GM20431 (cell line): ENCODE measurements around the gene NEBL.

Experiments
- in situ Hi-C: fragments of 300-500 bp; cut with MseI, MboI; formaldehyde crosslinking; loops from one replicate; pipeline ENCODE4 v1.15.0; 2020; ENCODE audit warnings: low sequenced_read_pairs; ENCODE audit not compliant: unreplicated experiment

The NEBL gene

DNA sequence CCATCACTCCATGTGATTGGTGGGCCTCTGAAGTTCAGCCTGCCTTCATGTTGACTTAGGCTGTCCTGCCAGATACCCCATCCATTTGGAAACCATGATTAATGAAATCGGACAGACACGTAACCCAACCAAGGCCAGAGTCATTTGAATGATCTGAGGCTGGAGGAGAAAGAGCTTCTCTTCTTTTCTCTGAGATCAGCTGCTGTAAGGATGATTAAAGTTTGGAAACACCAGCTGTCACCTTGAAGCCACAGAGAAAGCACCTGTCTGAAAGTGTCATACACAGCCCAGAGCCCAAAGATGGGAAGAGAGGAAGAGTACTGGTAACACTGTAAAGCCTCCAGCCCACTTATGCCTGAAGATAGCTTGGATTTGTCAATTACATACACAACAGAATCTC, 22.9 kb downstream of the NEBL start:
- in situ Hi-C loops, result no loop called here

DNA sequence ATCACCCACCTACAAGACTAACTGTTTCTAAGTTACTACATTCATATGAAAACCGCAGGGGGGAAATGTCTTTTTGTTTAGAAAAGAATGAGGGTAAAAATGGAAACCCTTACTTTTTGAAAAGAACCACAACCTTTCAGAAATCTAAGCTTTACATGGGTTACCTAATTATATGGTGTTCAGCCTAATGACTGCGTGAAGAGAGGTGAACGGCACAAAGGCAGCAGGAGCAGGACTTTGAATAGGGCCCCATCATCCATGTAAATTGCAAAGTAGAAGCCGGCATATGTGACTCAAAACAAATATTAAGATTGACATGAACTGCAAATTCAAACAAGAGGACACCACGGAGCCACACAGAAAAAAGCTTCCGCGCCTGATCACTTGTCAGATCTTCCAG, 25.1 kb downstream of the NEBL start:
- in situ Hi-C loops, result no loop called here

DNA sequence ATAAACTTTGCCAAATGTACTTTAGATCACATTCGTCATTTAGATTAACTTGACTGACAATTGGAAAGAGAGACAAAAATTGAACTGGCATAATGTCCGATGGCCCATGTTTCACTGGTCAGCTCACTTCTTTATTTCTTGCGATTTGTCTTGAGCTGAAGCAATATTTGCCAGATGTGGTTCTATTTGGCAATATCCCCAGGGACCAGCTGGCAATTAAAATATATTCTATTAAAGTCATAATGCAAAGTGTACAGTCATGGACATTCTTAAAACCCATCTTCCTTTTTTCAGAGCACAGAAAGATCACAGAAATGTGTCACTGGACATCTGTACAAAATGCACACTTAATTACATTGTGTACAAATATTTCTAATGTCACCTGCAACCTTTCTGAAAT, 26.3 kb downstream of the NEBL start:
- in situ Hi-C loops, result no loop called here

DNA sequence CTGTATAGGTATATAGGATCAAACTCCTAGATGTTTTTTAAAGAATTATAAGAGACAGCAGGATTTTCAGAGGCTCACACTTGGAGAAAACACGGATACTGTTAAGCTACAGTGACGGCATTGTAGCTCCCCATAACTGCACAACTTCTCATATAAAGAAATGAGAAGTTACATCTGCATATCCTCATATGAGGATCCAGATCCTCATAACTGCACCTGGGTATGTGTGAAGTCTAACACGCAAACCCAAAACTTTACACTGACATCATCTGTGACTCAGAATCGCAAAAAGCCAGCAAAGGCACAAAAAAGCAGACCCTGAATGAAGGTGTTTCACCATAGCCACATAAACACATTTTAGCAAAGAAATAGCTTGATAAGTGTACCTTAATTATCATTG, 34.1 kb downstream of the NEBL start:
- in situ Hi-C loops, result no loop called here

DNA sequence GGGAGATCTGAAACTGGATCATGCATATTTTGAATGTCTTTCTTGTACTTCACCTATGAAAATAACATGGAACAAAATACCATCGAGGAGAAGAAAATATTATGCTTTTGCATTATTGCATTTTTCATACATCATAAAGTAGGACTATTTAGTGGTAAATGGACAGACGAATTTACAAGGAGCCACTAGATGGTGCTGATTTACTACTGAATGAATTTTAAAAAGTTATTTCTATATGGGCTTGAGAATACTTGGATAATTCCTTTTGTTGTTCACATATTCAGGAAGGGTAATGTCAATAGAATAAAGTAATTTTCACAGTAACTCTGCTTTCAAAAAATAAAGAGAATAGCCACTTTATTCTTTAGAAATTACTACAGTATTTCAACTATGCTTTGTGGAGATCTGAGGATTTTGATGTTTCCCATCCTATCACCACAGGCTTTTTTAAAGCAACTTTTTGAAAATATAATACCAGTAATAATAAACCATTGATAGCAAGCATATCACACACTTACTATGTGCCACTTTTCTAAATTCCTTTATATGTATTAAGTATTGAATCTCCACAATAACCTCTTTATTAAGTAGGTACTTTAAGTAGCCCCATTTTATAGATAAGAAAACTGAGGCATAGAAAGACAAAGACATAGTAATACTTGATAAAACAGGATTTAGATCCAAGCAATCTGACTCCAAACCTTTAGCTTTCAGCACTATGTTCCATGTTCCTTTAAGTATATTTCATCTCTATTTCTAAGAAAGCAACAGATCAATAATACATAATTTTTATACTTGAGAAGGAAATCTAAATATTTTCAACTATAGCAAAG, 38.6 kb downstream of the NEBL start:
- in situ Hi-C loops, result no loop called here

DNA sequence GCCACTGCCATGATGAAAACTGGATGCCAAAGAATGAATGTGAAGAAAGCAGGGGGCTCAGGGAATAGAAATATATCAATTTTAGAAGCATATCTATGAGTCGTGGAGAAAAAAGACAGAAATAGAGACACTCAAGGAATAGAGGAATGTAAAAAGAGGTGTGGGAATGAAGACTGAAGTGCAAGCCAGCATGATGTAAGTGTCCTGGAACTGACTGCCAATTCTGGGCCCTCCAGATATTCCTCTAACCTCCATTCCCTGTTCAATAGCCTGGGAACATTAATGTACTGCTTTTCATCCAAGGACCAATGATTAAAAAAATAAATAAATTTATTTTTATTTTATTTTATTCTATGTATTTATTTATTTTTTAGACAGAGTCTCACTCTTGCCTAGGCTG, 40.6 kb downstream of the NEBL start:
- in situ Hi-C loops, result no loop called here

DNA sequence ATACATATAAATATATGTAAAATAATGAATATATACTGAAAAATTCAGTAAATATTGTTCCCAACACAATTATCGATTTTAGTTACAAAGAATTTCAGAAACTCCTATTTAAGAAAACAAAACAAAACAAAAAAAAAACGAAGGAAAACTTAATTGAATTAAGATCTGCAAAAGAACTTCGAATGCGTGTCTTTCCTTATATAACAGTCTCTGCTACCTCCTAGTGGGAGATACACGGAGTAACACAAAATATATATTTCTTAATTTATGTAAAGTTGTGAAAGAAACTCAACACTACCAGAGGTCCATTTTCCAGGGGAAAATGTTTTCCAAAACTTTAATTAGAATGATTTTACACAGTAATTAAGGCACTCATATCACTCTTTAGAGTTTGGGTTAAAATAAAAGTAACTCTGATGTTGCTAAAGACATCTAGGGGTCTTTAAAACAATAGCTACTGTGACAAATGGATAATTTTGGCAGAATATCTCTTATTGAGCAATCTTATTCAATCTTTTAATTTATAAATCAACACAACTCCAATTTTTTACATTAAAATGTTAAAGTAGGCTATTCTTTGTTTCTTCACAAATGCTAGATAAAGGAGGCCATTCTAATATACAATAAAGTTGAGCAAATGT, 41.6 kb downstream of the NEBL start:
- in situ Hi-C loops, result no loop called here

DNA sequence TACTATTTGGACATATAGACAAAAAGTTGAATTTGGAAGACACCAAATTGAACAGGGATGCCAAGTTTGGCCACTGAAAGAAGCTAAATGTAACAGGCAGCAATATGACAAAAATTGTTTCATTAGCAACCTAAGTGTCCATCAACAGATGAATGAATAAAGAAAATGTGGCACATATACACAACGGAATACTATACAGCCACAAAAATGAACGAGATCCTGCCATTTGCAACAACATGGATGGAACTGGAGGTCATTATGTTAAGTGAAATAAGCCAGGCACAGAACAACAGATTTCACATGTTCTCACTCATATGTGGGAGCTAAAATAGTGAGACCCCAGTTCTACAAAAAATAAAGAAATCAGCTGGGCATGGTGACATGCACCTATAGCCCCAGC, 43.8 kb downstream of the NEBL start:
- in situ Hi-C loops, result no loop called here

DNA sequence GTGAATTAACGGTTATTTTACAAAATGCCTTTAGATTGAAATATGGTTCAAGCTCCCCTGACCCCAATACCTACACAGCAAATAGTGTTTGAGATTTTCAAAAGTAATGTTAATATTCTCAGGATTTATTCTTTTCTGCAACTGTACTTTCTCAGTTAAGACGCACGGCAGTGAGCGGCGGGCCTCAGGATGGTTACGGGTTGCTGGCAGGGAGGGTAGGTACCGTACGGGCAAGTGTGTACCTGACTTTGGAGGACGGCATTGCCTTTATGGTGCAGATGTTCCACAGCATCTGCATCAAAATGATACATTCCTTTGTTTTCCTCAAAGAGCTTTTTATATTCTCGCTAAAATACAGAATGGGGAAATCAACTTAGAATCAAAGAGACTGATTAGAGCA, 44.8 kb downstream of the NEBL start:
- in situ Hi-C loops, result no loop called here

DNA sequence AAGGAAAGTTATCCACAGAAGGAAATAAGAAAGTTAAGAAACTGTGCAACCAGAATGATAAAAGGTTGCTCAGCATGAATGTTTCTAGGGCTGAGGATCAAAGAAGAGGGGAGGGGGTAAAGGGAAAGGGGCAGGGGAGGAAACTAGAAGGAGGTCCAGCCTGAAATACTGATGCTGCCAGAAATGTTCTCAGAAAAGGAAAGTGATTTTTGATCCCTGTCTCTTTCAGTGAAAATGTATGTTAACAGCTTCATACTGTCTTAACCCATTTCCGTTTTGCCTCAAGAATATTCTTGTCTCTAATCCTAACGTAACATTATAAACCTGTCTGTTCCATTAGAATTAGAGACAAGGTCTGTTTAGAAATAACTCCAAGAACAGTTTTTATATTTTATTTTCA, 49.6 kb downstream of the NEBL start:
- in situ Hi-C loops, result no loop called here

DNA sequence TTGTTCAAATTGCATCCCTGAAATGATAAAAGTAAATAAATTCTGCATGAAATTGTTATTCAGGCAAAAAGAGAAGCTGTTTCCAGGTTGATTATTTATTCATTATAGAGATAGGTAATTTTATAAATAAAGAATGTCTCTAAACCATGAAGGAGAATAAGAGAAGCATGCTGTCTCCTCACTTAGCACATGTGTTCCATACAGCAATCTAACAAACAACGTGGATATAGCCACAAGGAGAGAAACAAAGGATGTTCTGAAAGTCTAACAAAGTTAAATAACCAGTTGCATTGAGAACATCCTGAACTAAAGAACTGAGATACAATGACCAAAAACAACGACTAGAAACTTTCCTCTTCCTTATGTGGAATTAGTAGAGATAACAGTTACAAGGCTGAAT, 50.8 kb downstream of the NEBL start:
- in situ Hi-C loops, result no loop called here

DNA sequence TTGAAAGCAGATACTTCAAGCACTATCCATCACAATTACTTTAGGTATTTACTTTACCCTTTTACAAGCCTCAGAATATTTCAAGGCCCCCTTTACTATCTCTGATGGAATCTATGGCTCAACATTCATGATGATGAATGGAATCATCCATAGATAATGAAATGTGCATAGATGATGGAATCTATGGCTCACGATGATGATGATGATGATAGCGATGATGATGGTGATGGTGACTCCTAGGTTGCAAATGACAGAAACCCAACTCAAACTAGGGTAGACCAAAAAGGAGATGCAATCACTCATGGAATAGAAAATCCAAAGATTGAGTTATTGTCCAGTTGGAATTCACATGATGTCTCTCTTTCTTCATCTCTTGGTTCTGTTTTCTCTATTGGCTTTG, 55.7 kb downstream of the NEBL start:
- in situ Hi-C loops, result no loop called here

DNA sequence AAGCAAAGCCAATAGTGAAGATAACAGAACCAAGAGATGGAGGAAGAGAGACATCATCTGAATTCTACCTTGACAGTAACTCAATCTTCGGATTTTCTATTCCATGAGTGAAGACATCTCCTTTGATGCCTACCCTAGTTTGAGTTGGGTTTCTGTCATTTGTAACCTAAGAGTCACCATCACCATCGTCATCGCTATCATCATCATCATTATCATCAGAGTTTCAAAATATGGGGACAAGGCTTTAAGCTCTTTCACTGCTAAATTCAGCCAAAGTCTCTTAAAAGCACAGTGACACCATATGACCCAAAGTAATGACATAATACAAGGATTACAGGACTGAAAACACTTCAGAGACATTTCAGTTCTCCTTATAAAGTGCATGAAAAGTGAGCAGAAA, 57.2 kb downstream of the NEBL start:
- in situ Hi-C loops, result no loop called here

DNA sequence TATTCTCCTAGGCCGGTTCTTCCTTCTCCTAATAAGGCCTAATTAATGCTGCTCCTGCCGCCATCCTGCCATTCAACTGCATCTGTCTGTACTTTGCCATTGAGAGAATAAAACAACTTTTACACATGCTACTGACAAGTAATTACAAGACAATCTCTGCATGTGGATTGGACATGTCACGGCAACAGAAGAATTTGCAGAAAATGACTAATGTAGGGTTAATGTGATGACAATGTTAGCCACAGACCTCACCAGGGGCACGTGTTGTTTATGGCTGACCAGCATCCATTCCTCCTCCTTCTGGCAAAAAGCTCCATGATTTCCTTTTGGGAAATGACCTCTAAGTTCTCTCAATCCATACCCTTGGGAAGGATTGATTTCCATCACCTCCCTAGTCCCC, 58.0 kb downstream of the NEBL start:
- in situ Hi-C loops, result no loop called here

DNA sequence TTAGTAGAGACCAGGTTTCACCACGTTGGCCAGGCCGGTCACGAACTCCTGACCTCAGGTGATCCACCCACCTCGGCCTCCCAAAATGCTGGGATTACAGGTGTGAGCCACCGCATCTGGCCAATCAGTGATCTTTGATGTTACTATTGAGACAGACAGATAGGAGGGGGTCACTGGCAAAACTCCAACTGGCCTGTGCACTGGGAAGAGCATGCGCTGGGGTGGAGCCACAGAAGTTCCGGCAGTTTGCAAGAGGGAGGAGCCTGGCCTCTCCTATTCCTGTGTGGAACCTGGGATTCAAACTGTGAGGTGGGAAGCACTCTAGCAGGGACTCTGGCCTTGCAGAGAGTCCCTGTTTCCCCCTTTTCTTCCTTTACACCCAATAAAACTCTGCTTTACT, 60.7 kb downstream of the NEBL start:
- in situ Hi-C loops, result no loop called here

DNA sequence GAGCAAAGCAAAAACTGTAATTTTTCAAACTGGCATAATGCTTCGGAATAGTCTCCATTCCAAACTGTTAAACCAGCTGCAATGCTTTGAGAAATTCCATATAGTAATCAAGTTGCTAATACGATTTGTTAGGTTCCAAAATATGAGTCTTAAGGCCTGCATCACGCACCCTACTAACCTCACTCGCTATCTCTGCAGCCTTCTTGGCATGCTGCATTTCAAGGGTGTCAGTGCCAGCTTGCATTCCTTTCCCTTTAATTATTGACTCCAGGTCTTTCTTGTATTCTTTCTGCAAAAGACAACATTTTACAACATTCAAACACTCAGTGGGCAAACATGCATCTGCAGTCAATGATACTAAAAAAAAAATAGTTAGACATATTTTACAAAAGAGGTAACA, 61.8 kb downstream of the NEBL start:
- in situ Hi-C loops, result no loop called here

DNA sequence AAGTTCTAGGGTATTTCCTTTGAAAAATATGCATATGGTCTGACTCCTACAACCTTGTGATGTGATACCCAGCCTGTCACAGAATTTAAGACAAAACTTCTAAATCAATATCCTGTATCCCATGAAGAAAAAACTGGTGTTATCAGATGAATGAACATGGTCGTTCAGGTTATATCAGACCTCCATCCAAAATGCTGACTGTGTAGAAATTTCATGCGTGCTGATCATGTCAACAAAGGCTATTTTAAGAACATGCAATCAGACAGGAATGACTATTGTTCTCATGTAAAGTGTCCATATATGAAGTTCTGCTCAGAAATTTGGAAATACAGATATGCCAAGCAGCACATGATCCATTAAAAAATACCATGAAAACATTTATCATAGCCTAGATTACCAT, 62.3 kb downstream of the NEBL start:
- in situ Hi-C loops, result no loop called here

DNA sequence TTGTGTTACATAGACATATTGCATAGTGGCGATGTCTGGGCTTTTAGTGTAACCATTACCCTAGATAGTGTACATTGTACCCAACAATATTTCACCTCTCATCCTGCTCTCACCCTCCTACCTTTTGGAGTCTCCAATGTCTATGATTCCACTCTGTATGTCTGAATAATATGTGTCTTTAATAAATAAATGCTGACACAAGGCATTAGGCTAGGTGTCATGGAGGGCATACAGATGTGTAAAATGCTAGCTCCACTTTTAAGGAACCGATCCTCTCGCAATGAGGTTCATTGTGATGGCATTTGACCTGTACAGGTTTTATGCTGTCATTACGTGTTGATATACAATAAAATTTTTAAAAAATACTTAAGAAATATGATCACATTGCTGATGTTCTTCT, 74.3 kb downstream of the NEBL start:
- in situ Hi-C loops, result no loop called here

DNA sequence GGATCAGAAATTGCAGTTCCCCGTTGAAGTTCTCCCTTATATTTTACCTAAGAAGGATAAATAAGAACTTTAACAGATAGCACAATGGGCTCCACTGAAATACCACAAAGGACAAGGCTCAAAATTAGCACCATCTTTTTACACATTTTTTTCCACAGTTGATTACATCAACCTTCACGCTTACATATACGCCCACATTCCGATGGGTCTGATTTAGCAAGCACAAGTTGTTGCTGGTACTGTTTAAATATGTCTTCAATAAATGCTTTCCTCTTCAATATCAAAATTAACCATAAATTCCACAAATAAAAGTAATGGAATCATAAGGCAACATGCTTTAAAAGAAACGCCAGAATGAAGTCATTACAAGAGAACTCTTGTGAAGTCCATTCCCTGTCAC, 79.5 kb downstream of the NEBL start:
- in situ Hi-C loops, result no loop called here

DNA sequence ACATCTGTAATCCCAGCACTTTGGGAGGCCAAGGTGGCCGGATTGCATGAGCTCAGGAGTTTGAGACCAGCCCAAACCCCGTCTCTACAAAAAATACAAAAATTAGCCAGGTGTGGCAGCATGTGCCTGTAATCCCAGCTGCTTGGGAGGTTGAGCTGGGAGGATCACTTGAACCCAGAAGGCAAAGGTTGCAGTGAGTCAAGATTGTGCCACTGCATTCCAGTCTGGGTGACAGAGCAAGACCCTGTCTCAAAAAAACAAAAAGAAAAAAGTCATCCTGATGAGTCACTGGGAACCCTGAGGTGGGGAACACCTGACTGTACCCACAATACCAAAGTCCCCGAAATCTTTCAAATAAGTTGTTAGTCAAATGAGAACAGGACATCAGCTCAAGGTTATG, 80.0 kb downstream of the NEBL start:
- in situ Hi-C loops, result no loop called here

DNA sequence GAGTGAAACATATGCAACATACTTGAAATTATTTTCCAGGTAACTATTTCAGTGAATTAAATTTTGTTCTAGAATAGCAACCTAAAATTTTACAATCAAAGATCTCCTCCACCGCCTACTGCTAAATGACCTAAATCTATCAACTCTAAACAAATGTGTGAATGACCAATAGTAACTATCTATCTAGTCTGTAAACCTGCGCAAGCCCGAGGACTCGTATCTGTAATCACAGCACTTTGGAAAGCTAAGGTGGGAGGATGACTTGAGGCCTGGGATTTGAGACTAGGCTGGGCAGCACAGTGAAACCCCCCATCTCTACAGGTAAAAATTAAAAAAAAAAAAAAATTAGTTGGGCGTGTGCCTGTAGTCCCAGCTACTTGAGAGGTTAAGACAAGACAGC, 83.0 kb downstream of the NEBL start:
- in situ Hi-C loops, result no loop called here

DNA sequence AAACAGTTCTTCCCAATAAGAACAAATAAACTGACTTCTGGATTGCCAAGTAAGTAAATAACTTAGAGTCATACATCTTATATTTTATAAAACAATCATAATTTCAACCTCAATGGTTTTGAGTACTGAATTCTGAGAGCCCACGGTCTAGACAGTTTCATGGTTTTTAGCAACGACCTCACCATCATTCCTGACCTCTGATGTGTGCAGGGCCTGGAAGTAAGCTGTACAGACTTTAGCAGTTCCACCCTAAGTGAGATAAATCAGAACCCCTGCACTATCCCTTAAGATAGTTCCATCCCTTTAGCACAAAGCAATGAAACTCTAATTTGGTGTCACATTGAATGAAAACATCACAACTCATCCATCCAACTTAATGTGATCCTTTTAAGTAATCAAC, 86.0 kb downstream of the NEBL start:
- in situ Hi-C loops, result no loop called here
